NOMO-1 treated with DMSO at 0.1 percent for 48 hours (cell line): ENCODE data around the gene TANGO6.

ENCODE experiments used
- DNase-seq: peaks from one replicate; lab custom pipeline; 2025; ENCODE audit not compliant: unreplicated experiment; lab: John Stamatoyannopoulos, UW

The TANGO6 gene

DNA sequence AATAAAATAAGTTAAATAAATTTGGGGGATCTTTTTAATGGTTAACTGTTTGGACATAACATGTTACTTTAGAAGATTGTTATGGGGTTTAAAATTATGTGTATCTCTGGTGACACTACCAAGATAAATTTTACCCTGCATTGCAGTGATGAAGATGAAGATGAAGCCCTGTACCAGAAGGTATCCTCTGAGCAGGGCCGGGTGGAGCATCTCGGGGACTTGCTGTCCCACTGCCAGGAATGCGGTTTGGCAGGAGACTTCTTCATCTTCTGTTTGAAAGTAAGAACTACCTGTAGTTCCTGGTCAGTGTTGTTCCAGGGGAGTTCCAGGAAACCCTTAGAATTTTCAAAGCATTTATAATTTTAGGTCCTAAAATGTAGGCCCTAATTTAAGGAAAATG lies 64.0 kb downstream of the TANGO6 start:
- DNase-seq = no peak

- DNase-seq = no peak
Observed at GRCh38 chr16:68907781-68908181, 64.5 kb downstream of the TANGO6 start.

DNA sequence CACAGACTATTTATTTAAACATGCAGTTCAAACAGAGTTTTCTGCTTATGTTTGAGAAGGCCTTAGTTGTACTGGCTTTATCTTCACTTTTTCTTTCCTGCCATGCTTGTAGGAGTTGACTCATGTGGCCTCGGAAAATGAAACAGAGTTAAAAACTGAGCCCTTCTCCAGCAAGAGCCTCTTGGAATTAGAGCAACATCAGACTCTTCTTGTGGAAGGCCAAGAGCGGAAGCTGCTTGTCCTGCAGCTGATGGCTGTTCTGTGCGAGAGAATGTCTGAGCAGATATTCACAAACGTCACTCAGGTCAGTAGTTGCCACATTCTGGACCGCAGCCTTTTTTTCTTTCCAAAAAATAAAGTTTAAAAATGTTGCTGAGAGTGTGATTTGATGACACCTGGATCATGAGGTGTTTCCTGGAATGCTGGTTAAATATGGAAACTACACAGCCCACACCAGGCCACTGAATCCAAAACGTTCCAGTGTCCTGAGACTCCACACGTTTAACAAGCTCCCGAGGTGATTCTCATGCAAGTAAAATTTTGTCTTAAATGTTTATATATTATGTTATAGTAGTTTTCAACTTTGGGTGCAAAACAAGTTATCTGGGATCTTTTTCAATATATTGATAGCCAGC lies 65.9 kb downstream of the TANGO6 start:
- no peak for DNase-seq

DNA sequence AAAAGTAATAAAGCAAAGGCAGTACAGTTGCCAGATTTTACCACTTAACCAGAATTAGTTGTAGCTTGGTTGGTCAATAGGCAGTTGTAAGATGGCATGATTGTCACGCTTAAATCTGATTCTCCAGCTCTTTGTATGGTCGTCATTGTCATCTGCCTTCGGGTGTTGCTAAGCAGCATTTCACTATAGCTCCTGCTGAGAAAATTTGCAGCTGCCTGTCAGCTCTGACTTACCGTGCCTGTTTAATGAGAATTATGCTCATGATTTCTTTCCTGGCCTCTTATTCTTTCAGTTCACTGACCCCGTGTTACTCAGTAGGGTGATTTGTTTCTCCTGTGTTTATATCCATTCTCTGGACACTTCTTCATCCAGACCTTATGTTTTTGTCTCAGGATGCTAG lies 66.7 kb downstream of the TANGO6 start:
- DNase-seq = no peak

- no peak for DNase-seq
Observed at GRCh38 chr16:68915589-68915988, 72.3 kb downstream of the TANGO6 start.

DNA sequence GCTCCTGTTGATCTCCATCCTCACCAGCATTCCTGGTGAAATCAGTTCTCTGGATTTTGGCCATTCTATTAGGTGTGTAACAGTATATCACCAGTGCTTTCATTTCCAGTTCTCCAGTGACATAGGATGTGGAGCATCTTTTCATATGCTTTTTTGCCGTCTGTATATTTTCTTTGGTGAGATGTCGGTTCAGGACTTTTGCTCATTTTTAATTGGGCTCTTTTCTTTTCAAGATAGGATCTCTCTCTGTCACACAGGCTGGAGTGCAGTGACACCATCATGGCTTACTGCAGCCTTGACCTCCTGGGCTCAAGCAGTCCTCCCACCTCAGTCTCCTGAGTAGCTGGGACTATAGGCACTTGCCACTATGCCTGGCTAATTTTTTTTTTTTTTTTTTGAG lies 74.2 kb downstream of the TANGO6 start:
- no peak for DNase-seq

- no peak for DNase-seq
Observed at GRCh38 chr16:68920349-68920748, 77.0 kb downstream of the TANGO6 start.

DNA sequence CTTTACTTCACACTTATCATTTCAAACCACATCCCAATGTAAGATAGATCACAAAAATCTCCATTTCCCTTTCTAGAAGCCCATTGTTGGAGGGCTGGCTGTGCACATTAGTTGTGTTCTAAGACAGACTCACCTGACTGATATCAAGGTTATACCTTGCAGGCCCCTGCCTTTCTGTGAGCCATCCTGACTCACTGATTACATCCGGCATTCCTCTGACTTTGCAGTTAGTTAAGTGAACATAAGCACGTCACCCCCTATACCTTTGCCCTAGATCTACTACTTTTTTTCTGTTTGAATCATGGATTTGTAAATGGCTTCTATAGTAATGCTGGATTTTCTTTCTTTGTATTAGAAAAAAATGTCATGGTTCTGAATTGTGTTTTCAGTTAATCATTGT lies 78.3 kb downstream of the TANGO6 start:
- no peak for DNase-seq

DNA sequence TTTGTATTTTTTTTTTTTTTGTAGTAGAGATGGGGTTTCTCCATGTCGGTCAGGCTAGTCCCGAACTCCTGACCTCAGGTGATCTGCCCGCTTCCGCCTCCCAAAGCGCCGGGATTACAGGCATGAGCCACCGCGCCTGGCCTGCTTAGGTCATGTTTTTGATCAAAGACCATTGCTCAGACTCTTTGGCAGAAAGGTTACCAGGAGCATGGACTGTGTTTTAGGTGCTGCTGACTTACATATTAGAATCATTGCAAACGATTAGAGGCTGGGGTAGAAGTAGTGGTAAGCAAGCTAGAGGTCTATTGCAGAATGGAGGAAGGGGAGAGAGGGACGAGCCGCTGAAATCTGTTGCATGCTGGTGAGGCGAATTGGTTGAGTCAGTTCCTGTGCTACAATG lies 79.8 kb downstream of the TANGO6 start:
- DNase-seq = no peak

GRCh38 chr16:68927018-68927417 lies 83.7 kb downstream of the TANGO6 start:
- no peak for DNase-seq

DNA sequence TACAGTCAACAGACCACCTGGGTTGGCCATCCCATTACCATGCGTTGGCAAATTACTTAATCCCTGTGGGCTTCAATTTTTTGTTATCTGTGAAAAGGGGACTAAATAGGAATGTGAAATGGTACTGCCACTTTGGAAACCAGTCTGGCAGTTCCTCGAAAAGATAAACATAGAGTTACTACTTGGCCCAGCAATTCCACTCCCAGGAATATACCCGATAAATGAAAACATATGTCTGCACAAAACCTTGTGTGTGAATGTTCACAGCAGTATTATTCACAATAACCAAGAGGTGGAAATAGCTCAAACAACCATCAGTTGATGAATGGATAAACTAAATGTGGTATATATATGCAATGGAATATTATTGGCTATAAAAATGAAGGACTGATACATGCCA lies 87.9 kb downstream of the TANGO6 start:
- no peak for DNase-seq

DNA sequence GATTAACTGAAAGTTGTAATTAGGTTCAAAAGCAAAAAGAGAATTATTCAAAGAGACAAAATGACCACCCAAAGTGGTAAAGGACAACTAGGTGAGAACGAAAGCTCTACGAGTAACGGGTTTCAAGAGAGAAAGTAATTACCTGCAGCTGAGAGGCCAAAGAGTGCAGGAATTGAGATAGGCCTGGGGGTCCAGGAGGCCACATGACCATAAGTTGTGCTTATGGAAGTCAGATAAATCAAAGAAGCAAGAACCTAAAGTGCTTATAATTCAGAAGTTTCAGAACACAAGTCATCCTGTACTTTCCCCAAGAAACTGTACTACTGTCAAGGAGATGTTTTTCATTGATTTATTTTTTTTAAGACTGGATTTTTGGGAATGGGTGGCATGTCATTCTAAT lies 91.1 kb downstream of the TANGO6 start:
- no peak for DNase-seq

- DNase-seq = no peak
Observed at GRCh38 chr16:68935008-68935407, 91.7 kb downstream of the TANGO6 start.

DNA sequence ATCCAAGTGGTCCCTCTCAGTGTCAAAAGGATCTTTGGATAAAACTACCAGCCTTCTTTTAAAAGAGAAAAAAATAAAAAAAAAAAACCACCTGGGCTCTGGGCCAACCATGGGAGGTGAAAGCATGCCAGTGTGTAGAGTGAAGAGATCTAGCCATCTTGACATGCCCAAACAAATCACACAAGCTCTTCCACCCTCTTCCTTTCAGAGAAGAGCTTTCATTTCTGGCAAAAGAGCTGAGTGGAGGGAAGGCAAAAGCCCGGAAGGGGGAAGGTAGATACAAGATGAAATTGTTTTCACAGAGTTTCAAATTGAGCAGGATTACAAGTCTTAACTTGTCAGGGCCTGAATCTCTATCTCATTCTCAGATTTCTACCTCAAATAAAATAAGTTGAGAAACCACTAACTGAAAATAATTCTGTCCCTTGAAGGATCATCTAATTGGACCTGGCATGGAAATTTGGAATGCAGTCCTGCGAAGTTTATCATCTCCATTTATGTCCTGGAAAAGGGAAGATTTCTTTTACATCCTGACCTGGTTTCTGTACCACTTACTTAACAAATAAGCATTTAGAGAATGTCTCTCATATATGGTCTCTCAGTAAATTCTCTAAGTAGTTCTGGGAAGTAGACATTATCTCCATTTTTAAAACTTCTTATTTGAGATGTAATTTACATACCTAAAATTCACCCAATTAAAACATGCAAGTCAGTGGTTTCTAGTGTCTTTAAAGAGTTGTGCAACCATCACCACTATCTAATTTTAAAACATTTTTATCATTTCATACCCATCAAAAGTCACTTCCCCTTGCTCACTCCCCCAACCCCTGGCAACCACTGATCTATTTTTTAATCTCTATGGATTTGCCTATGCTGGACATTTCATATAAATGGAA lies 93.7 kb downstream of the TANGO6 start:
- peak; percentile 57 for DNase-seq

GRCh38 chr16:68939692-68940320 lies 96.5 kb downstream of the TANGO6 start:
- DNase-seq = no peak

DNA sequence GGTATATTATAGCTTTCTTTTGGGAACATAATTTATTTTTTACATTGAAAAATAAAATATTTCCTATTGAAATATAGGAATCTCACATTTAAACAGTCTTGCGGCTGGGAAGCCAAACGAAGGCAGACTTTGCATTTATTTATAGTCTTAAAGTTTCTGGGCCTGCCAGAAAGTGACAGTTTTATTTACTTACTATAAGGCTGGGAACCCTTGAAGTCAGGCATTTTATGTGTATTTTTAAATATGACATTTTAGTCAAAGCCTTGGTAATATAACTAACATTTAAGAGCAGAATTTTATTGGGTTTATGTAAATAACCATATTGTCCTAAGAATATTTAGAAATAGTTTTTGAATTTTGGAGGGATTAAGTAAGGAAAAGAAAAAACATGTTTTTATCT lies 97.5 kb downstream of the TANGO6 start:
- no peak for DNase-seq

DNA sequence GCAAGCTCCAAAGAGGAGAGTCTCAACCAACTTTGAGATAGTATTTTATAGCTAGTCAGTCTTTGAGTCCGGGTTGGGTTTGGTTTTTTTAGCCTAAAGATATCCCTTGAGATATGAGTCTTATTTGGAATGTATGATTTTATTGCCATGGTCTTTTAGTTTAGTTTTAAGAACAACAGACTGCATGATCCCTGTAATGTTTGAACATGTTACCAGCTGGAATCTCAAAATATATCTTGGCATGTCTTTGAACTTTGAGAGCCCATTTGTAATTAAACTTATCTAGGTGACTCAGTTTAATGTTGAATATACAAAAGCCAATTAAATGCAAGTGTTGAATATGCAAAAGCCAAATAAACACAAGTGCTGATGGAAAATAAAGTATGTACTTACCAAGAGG lies 100.6 kb downstream of the TANGO6 start:
- no peak for DNase-seq

GRCh38 chr16:68948230-68948910 lies 105.0 kb downstream of the TANGO6 start:
- DNase-seq = no peak

DNA sequence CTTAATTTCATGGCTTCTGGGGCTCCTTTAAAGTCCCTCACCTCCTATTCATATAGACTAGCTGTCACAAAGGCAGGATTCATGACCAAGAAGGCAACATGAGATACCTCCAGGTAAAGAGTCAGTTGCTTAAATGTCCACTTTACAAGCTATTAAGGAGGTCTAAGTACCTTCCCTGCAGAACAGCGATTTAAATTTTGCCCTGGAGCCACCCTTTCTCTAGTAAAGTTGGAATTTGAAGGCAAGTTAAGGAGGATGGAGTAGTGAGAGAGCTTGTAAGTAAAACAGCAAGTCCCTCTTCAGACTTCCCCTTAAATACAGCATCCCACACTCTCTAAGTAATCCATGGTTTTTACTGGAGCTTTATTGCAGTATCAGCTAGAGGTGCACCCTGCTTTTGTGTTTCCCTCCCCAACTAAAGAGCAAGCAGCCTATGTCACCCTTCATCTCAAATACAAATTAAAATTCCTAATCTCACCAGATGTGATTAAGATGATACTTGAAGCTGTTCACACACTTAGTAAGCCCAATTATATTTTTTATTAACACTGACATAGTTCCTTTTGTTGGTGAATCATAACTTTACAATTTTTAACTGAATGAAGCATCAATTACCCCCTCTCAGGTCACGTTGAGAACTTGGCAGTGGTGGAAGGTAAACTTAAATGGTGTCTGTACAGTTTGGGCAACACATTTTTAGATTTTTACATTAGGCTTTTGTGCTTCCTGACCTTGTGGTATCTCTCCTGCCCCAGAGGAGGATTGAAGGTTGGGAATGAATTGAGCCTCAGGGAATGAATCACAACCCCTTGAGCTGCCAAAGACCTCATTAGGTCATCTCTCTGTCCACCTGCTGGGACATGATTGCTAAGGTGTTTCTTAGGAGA lies 108.9 kb downstream of the TANGO6 start:
- no peak for DNase-seq

DNA sequence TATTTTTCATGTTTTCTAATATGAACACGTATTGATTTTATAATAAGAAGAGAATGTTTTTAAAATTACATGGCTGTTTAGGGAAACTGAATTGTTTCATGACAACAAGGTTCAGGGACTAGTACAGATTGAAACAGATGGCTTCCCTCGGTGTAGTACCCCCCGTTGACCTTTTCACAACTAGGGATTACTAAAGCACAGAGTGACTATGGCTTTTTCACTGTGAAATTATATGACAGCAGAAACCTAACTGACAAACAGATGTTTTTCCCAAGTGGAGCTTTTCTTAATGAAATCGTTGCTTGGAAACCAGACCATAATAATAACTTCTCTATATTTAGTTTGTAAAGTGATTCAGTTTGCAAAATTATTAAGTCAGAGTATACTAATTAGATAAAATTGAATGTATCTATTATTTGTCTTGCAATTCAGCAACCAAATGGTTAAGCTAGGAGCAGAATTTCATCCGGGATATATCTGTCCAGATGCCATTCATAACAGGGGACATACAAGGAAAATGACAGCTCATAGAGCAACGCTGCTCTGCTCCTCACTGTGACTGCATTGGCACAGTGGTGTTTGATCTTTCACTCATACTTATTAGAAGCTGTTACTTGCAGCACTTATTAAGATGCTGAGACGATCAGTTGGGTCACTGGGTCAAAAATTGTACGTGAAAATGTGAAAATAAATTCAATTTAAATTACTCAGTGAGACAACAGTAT lies 111.7 kb downstream of the TANGO6 start:
- DNase-seq = peak; percentile 9
